WTC11 (cell line): ENCODE results near the gene ZNF581. TPM values are rescaled to one million over a fixed set of nuclear protein-coding genes. Genes with fewer than 3 reads are reported as not detected.

Source experiments
- ATAC-seq: fragments of 200-7000 bp; cut with Tn5 transposase; 2 replicates; pipeline ENCODE4 v1.10.0; 2021; ENCODE audit warnings: mild to moderate bottlenecking, moderate library complexity
- CTCF ChIA-PET: fragments of 300-600 bp; sonication (Branson Sonifier 250); formaldehyde crosslinking; loops from one replicate; lab custom pipeline; 2021; ENCODE audit warnings: antibody characterized with exemption; lab: Charles Lee
- POLR2A ChIA-PET: fragments of 350-600 bp; sonication (Branson Sonifier 250); formaldehyde crosslinking; loops from one replicate; lab custom pipeline; 2021; ENCODE audit warnings: antibody characterized with exemption; lab: Charles Lee
- DNase-seq: peaks from one replicate; pipeline ENCODE4 v3.0.0; 2021; ENCODE audit warnings: low spot score
- H3K27ac Mint-ChIP-seq: 2 replicates; pipeline ENCODE4 v1.8.0; 2021; ENCODE audit warnings: mixed read lengths
- H3K27me3 Mint-ChIP-seq: 2 replicates; pipeline ENCODE4 v1.8.0; 2021; ENCODE audit warnings: low read depth, mild to moderate bottlenecking, moderate library complexity, mixed read lengths
- H3K36me3 Mint-ChIP-seq: 2 replicates; pipeline ENCODE4 v1.8.0; 2021; ENCODE audit warnings: mixed read lengths
- H3K4me1 Mint-ChIP-seq: 2 replicates; pipeline ENCODE4 v1.8.0; 2022; ENCODE audit warnings: mixed read lengths
- H3K4me3 Mint-ChIP-seq: 2 replicates; pipeline ENCODE4 v1.8.0; 2021; ENCODE audit warnings: mild to moderate bottlenecking, moderate library complexity, mixed read lengths
- H3K9me3 Mint-ChIP-seq: 2 replicates; pipeline ENCODE4 v1.8.0; 2021; ENCODE audit warnings: mixed read lengths
- ARID4B ChIP-seq: sonication (generic); formaldehyde crosslinking; IDR thresholded peaks from 2 replicates; pipeline ENCODE4 v1.8.0; 2023; ENCODE audit warnings: missing genetic modification reagents, mild to moderate bottlenecking, borderline replicate concordance
- ATF1 ChIP-seq: sonication (generic); formaldehyde crosslinking; IDR thresholded peaks from 2 replicates; pipeline ENCODE4 v1.8.1; 2023; ENCODE audit warnings: mild to moderate bottlenecking, moderate library complexity, missing genetic modification reagents
- EMX1 ChIP-seq: fragments of 250-450 bp; sonication (Bioruptor Pico); IDR thresholded peaks from 2 replicates; pipeline ENCODE4 v1.8.0; 2021; ENCODE audit warnings: mild to moderate bottlenecking
- GTF2I ChIP-seq: fragments of 250-450 bp; sonication (Bioruptor Pico); conservative IDR thresholded peaks from 2 replicates; pipeline ENCODE4 v1.4.0; 2021; ENCODE audit warnings: mild to moderate bottlenecking
- HMGA2 ChIP-seq: fragments of 250-450 bp; sonication (Bioruptor Pico); IDR thresholded peaks from 2 replicates; pipeline ENCODE4 v1.4.0; 2021; ENCODE audit warnings: mild to moderate bottlenecking, moderate library complexity
- JAZF1 ChIP-seq: fragments of 250-450 bp; sonication (Bioruptor Pico); IDR thresholded peaks from 2 replicates; pipeline ENCODE4 v1.9.0; 2021; ENCODE audit warnings: moderate library complexity, mild to moderate bottlenecking, inconsistent platforms
- MLX ChIP-seq: sonication (generic); formaldehyde crosslinking; IDR thresholded peaks from 2 replicates; pipeline ENCODE4 v1.8.1; 2023; ENCODE audit warnings: mild to moderate bottlenecking, missing genetic modification reagents, moderate library complexity
- OVOL2 ChIP-seq: fragments of 250-450 bp; sonication (Bioruptor Pico); IDR thresholded peaks from 2 replicates; pipeline ENCODE4 v1.9.0; 2021; ENCODE audit warnings: mild to moderate bottlenecking, borderline replicate concordance
- SMAD3 ChIP-seq: sonication (generic); formaldehyde crosslinking; IDR thresholded peaks from 2 replicates; pipeline ENCODE4 v1.8.0; 2022; ENCODE audit warnings: missing genetic modification reagents, mild to moderate bottlenecking, borderline replicate concordance
- TEAD4 ChIP-seq: sonication (generic); formaldehyde crosslinking; IDR thresholded peaks from 2 replicates; pipeline ENCODE4 v1.8.0; 2022; ENCODE audit warnings: mild to moderate bottlenecking, missing genetic modification reagents
- USF1 ChIP-seq: sonication (generic); formaldehyde crosslinking; IDR thresholded peaks from 2 replicates; pipeline ENCODE4 v1.8.0; 2022; ENCODE audit warnings: mild to moderate bottlenecking, missing genetic modification reagents
- ZBTB21 ChIP-seq: sonication (generic); formaldehyde crosslinking; IDR thresholded peaks from 2 replicates; pipeline ENCODE4 v1.8.1; 2023; ENCODE audit warnings: mild to moderate bottlenecking, missing genetic modification reagents, borderline replicate concordance
- ZMAT4 ChIP-seq: fragments of 250-450 bp; sonication (Bioruptor Pico); IDR thresholded peaks from 2 replicates; pipeline ENCODE4 v1.9.0; 2021; ENCODE audit warnings: mild to moderate bottlenecking
- ZNF138 ChIP-seq: sonication (generic); formaldehyde crosslinking; conservative IDR thresholded peaks from 2 replicates; pipeline ENCODE4 v1.8.1; 2022; ENCODE audit warnings: mild to moderate bottlenecking, moderate library complexity, missing genetic modification reagents
- ZNF219 ChIP-seq: sonication (generic); formaldehyde crosslinking; IDR thresholded peaks from 2 replicates; pipeline ENCODE4 v1.8.0; 2023; ENCODE audit warnings: missing genetic modification reagents, mild to moderate bottlenecking, borderline replicate concordance
- ZNF232 ChIP-seq: sonication (generic); formaldehyde crosslinking; IDR thresholded peaks from 2 replicates; pipeline ENCODE4 v1.8.0; 2022; ENCODE audit warnings: mild to moderate bottlenecking, missing genetic modification reagents
- ZNF263 ChIP-seq: sonication (generic); formaldehyde crosslinking; IDR thresholded peaks from 2 replicates; pipeline ENCODE4 v1.8.1; 2022; ENCODE audit warnings: low read depth, mild to moderate bottlenecking, moderate library complexity, missing genetic modification reagents
- ZNF671 ChIP-seq: fragments of 250-450 bp; sonication (Bioruptor Pico); IDR thresholded peaks from 2 replicates; pipeline ENCODE4 v1.8.0; 2021; ENCODE audit warnings: mild to moderate bottlenecking
- total RNA-seq: library from RNA; stranded (reverse); gene quantifications from 3 replicates; pipeline ENCODE4 v1.2.3, GENCODE V29; 2021

ZNF581 gene
- total RNA-seq, 1 experiment from 2014 or later, result 100 TPM

- no peak for TF ChIP-seq ARID4B (CRISPR knock-in tag)
These were observed 5.9 kb upstream of the ZNF581 start (continued) for GRCh38 chr19:55637534-55637933.

- H3K4me3 Mint-ChIP-seq, result peak overlapping the region; percentile 36; the same call in 1 of the 2 replicates
These were observed 4.5 kb upstream of the ZNF581 start for GRCh38 chr19:55638864-55639359.

More at GRCh38 chr19:55638864-55639359, 4.5 kb upstream of the ZNF581 start:
- peaks cover 9% of the 10 kb centered on the region for H3K27me3 Mint-ChIP-seq
- peaks cover 37% of the 10 kb centered on the region for H3K4me1 Mint-ChIP-seq
- TF ChIP-seq ATF1 (CRISPR knock-in tag), result no peak
- TF ChIP-seq ARID4B (CRISPR knock-in tag), result no peak
- TF ChIP-seq ZNF232 (CRISPR knock-in tag), result no peak
- no peak for TF ChIP-seq ZMAT4 (CRISPR knock-in tag)
- TF ChIP-seq GTF2I (CRISPR knock-in tag), result no peak
- TF ChIP-seq ZNF138 (CRISPR knock-in tag), result no peak
- no peak for TF ChIP-seq OVOL2 (CRISPR knock-in tag)
- no peak for TF ChIP-seq ZNF219 (CRISPR knock-in tag)
- TF ChIP-seq TEAD4, result no peak
- no peak for TF ChIP-seq EMX1 (CRISPR knock-in tag)
- TF ChIP-seq MLX (CRISPR knock-in tag), result no peak
- TF ChIP-seq HMGA2, result no peak
- no peak for TF ChIP-seq ZNF671 (CRISPR knock-in tag)
- no peak for TF ChIP-seq ZNF263 (CRISPR knock-in tag)
- TF ChIP-seq USF1 (CRISPR knock-in tag), result no peak
- TF ChIP-seq SMAD3 (CRISPR knock-in tag), result no peak
- TF ChIP-seq ZBTB21 (CRISPR knock-in tag), result no peak
- TF ChIP-seq JAZF1 (CRISPR knock-in tag), result no peak
- DNase-seq, result peak; percentile 63
- H3K27ac Mint-ChIP-seq, result no peak overlapping the region; the same call in 1 of the 2 replicates
- CTCF ChIA-PET, result interaction anchor here (0.6 to 2.1 kb wide), 9 partner anchors 14 to 505 kb away, joined by 3 to 17 read pairs (median 3); partner anchors contain the start of gene U2AF2
- ATAC-seq, result peak; percentile 6
- POLR2A ChIA-PET, result no interaction called here
- H3K36me3 Mint-ChIP-seq, result peaks cover 16% of the 10 kb centered on the region
- H3K9me3 Mint-ChIP-seq, result peaks cover 4% of the 10 kb centered on the region
